Gastrocnemius medialis (tissue), 4 donors: ENCODE data around the gene FOCAD. TPM values are rescaled to one million over a fixed set of nuclear protein-coding genes. Genes with fewer than 3 reads are reported as not detected.

Experiments
- ATAC-seq, 2 donors: fragments of 150-250 bp; one replicate each; pipeline ENCODE4 v1.9.1; 2016
- DNase-seq, 2 donors: peaks; one replicate each; pipeline ENCODE4 v3.0.0-alpha.2; 2019
- H3K27ac ChIP-seq, 4 donors: fragments of 200-600 bp; sonication (generic); 1 replicate in 1 of 4; 2 replicates in 3 of 4; pipeline ENCODE4 v1.5.1; 2016 to 2018; ENCODE audit warnings: mild to moderate bottlenecking in 2 of 4, moderate library complexity in 1 of 4
- H3K27me3 ChIP-seq, 3 donors: fragments of 200-600 bp; sonication (generic) in 2 of 3; 1 replicate in 1 of 3; 2 replicates in 2 of 3; pipeline versions ENCODE4 v1.5.1 to v1.6.0; 2016 to 2019; ENCODE audit warnings: mild to moderate bottlenecking in 1 of 3, moderate library complexity in 1 of 3
- H3K36me3 ChIP-seq, 2 donors: fragments of 200-600 bp; sonication (generic) in 1 of 2; one replicate each; pipeline ENCODE4 v1.5.1; 2017 to 2018
- H3K4me1 ChIP-seq, 2 donors: fragments of 200-600 bp; sonication (generic) in 1 of 2; one replicate each; pipeline ENCODE4 v1.5.1; 2016 to 2017; ENCODE audit warnings: mild to moderate bottlenecking in 2 of 2
- H3K4me3 ChIP-seq, 4 donors: fragments of 200-600 bp; sonication (generic) in 3 of 4; 1 replicate in 1 of 4; 2 replicates in 3 of 4; pipeline ENCODE4 v1.5.1; 2016 to 2019; ENCODE audit warnings: mild to moderate bottlenecking in 2 of 4
- H3K9me3 ChIP-seq, 3 donors: fragments of 200-600 bp; sonication (generic) in 2 of 3; 1 replicate in 1 of 3; 2 replicates in 2 of 3; pipeline ENCODE4 v1.5.1; 2016 to 2019
- CTCF ChIP-seq, 5 experiments: fragments of 450-650 bp in 3 of 5; fragments of 200-600 bp in 2 of 5; sonication (generic) in 2 of 5; IDR thresholded peaks in 4 of 5; conservative IDR thresholded peaks in 1 of 5; 1 replicate in 4 of 5; 2 replicates in 1 of 5; pipeline ENCODE4 v1.5.1; 2016 to 2019; ENCODE audit warnings: antibody characterized with exemption in 5 of 5, mild to moderate bottlenecking in 3 of 5, moderate library complexity in 3 of 5
- POLR2A ChIP-seq, 2 donors: fragments of 450-650 bp; IDR thresholded peaks; one replicate each; pipeline ENCODE4 v1.6.1; 2017; ENCODE audit warnings: antibody characterized with exemption in 2 of 2, mild to moderate bottlenecking in 2 of 2, moderate library complexity in 2 of 2
- in situ Hi-C, 4 donors: fragments of 200-750 bp; cut with MboI; loops; one replicate each; pipeline versions ENCODE4 v1.15.0 to v1.8.0; 2017; ENCODE audit warnings: low sequenced_read_pairs in 4 of 4
- intact Hi-C: fragments of 100-400 bp; cut with DNase I; formaldehyde crosslinking; loops from one replicate; pipeline ENCODE4 v1.15.1; 2023; ENCODE audit warnings: low total_unique reads
- total RNA-seq, 4 donors: library from RNA; depleted of rRNA; stranded (reverse); fragments of >200 nt; gene quantifications; one replicate each; pipeline versions ENCODE4 v1.1.0 to v1.2.3, GENCODE V29; 2016

FOCAD gene
- total RNA-seq, 4 donors from 2014 or later = 19.5 to 36.0 (median 28.6) TPM

GRCh38 chr9:20681467-20681866, 2.6 kb upstream of the FOCAD start:
- H3K27ac ChIP-seq = no peak overlapping the region

GRCh38 chr9:20683351-20684034, 566 bp upstream of the FOCAD start:
- ATAC-seq (peak; percentile 15 to 31), DNase-seq (peak; percentile 58 to 61)
- in situ Hi-C loops = loop anchor here in 2 of 4 donors (10.0 to 25.0 kb wide), 3 partner anchors 59 to 1446 kb away; partner anchors contain the start of genes DENND4C (in 1 of the 2) and MLLT3 (in 1 of the 2)
- intact Hi-C loops = loop anchor here (1.0 to 2.0 kb wide), 2 partner anchors 61 to 327 kb away; partner anchors contain the start of gene MLLT3
- Histone ChIP-seq H3K36me3 (no peaks in the 10 kb centered on the region), H3K9me3 (no peaks in the 10 kb centered on the region), H3K4me1 (peaks cover 16 to 31% of the 10 kb centered on the region in 2 donors), H3K27ac (peak overlapping the region; percentile 89 to 98 (median 96)), H3K27me3 (no peaks in the 10 kb centered on the region), H3K4me3 (peak overlapping the region; percentile 59 to 75 (median 72))
- no peak for TF ChIP-seq POLR2A (IDR thresholded peaks at IDR 0.05)
- TF ChIP-seq CTCF (IDR thresholded peaks at IDR 0.05 in 4 of 5, conservative IDR thresholded peaks at IDR 0.05 in 1 of 5) = no peak

More at GRCh38 chr9:20681467-20681866, 2.6 kb upstream of the FOCAD start:
- no peak overlapping the region for H3K4me3 ChIP-seq
- DNase-seq (no peak), ATAC-seq (no peak)
- TF ChIP-seq POLR2A (IDR thresholded peaks at IDR 0.05) (no peak), CTCF (IDR thresholded peaks at IDR 0.05 in 4 of 5, conservative IDR thresholded peaks at IDR 0.05 in 1 of 5) (no peak)
- intact Hi-C loops (no loop called here), in situ Hi-C loops (loop anchor here in 2 of 4 donors (10.0 to 25.0 kb wide), 3 partner anchors 57 to 1444 kb away; partner anchors contain the start of genes DENND4C (in 1 of the 2) and MLLT3 (in 1 of the 2))
- H3K27me3 ChIP-seq = no peaks in the 10 kb centered on the region
- H3K4me1 ChIP-seq = peaks cover 16 to 20% of the 10 kb centered on the region in 2 donors
- no peaks in the 10 kb centered on the region for H3K36me3 ChIP-seq
- H3K9me3 ChIP-seq = no peaks in the 10 kb centered on the region

- ATAC-seq (peak in 1 of 2 donors; percentile 12), DNase-seq (no peak)
- H3K4me3 ChIP-seq = peak overlapping the region; percentile 71 to 82 (median 77)
- in situ Hi-C loops = loop anchor here in 2 of 4 donors (10.0 to 25.0 kb wide), 3 partner anchors 60 to 1448 kb away; partner anchors contain the start of genes DENND4C (in 1 of the 2) and MLLT3 (in 1 of the 2)
- no peaks in the 10 kb centered on the region for H3K27me3 ChIP-seq
- intact Hi-C loops = loop anchor here (1.0 to 2.0 kb wide), 2 partner anchors 63 to 328 kb away; partner anchors contain the start of gene MLLT3
- H3K27ac ChIP-seq = peak overlapping the region; percentile 89 to 98 (median 96)
- H3K36me3 ChIP-seq = no peaks in the 10 kb centered on the region
- H3K4me1 ChIP-seq = peaks cover 16 to 31% of the 10 kb centered on the region in 2 donors
- no peaks in the 10 kb centered on the region for H3K9me3 ChIP-seq
- TF ChIP-seq CTCF (IDR thresholded peaks at IDR 0.05 in 4 of 5, conservative IDR thresholded peaks at IDR 0.05 in 1 of 5) (no peak), POLR2A (IDR thresholded peaks at IDR 0.05) (no peak)
These were observed 1.0 kb downstream of the FOCAD start for GRCh38 chr9:20684875-20685696.

- H3K27ac ChIP-seq = peak overlapping the region; percentile 89 to 98 (median 96)
- TF ChIP-seq POLR2A (IDR thresholded peaks at IDR 0.05) (no peak), CTCF (IDR thresholded peaks at IDR 0.05 in 4 of 5, conservative IDR thresholded peaks at IDR 0.05 in 1 of 5) (no peak)
- DNase-seq = no peak
- no peaks in the 10 kb centered on the region for H3K27me3 ChIP-seq
- in situ Hi-C loops (loop anchor here in 2 of 4 donors (10.0 to 25.0 kb wide), 3 partner anchors 61 to 1448 kb away; partner anchors contain the start of genes DENND4C (in 1 of the 2) and MLLT3 (in 1 of the 2)), intact Hi-C loops (loop anchor here (2.0 kb wide), 1 partner anchor 329 kb away; no protein-coding TSS in a partner anchor)
- no peaks in the 10 kb centered on the region for H3K36me3 ChIP-seq
- no peaks in the 10 kb centered on the region for H3K9me3 ChIP-seq
- peak overlapping the region in 3 of 4 donors; percentile 71 to 81 (median 73) for H3K4me3 ChIP-seq
- no peak for ATAC-seq
- H3K4me1 ChIP-seq = peaks cover 16 to 31% of the 10 kb centered on the region in 2 donors
These were observed 1.7 kb downstream of the FOCAD start for GRCh38 chr9:20685769-20686168.
